AML-193 (cell line): ENCODE results near the gene MROH2B.

Experiments
- DNase-seq, 2 experiments: peaks; one replicate each; lab custom pipeline; 2025; lab: John Stamatoyannopoulos, UW

Gene MROH2B

GRCh38 chr5:40972434-40972833 lies 98.7 kb downstream of the MROH2B start:
- no peak for DNase-seq

GRCh38 chr5:40962207-40962955 lies 108.8 kb downstream of the MROH2B start:
- no peak for DNase-seq

GRCh38 chr5:40960037-40960436 lies 111.1 kb downstream of the MROH2B start:
- DNase-seq: no peak

GRCh38 chr5:40958811-40959210 lies 112.3 kb downstream of the MROH2B start:
- no peak for DNase-seq

- DNase-seq: no peak
These were observed 114.1 kb downstream of the MROH2B start for GRCh38 chr5:40957048-40957447.

- no peak for DNase-seq
These were observed 115.8 kb downstream of the MROH2B start for GRCh38 chr5:40955313-40955712.
